ENCODE results near the gene SEC14L3. TPM values are rescaled to one million over a fixed set of nuclear protein-coding genes. Genes with fewer than 3 reads are reported as not detected.

Gene SEC14L3
- total RNA-seq, 4 donors from 2014 or later = 0.19 TPM; not detected in 3

DNA sequence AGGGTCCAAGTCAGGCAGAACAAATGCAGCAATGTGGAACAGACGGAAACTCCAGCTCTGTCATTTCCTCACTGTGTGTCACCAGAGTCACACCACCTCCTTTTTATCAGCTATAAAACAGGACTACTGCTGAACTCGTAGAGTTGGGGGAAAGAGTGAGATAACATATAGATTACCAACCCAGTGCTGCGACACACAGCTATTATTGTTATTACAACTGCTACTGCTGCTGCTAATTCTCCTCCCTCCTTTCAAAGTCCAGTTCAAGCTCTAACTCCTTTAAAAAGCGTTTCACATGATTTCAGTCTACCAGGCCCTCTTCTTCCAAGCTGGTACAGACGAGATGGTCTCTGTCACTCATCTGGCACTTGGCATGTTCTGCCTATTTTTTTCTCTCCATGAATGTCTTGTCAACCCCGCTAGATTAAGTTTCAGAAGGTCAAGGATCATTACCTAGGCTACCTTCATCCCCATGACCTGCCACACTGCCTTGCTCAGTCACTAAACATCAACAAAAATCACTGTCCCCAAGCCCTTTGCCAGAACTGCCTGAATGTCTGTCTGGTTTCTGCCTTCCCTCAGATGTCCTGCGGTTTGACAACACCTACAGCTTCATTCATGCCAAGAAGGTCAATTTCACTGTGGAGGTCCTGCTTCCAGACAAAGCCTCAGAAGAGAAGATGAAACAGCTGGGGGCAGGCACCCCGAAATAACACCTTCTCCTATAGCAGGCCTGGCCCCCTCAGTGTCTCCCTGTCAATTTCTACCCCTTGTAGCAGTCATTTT, 49.9 kb downstream of the SEC14L3 start:
- DNase-seq = no peak
- H3K4me3 ChIP-seq = peak overlapping the region in 2 of 4 donors; percentile 65 to 74
- H3K36me3 ChIP-seq = peaks cover 0 to 32% (median 7%) of the 10 kb centered on the region in 3 donors
- peak overlapping the region; percentile 97 to 99 (median 98) for H3K27ac ChIP-seq
- TF ChIP-seq POLR2A (IDR thresholded peaks at IDR 0.05) = no peak
- TF ChIP-seq, protein P1, sequence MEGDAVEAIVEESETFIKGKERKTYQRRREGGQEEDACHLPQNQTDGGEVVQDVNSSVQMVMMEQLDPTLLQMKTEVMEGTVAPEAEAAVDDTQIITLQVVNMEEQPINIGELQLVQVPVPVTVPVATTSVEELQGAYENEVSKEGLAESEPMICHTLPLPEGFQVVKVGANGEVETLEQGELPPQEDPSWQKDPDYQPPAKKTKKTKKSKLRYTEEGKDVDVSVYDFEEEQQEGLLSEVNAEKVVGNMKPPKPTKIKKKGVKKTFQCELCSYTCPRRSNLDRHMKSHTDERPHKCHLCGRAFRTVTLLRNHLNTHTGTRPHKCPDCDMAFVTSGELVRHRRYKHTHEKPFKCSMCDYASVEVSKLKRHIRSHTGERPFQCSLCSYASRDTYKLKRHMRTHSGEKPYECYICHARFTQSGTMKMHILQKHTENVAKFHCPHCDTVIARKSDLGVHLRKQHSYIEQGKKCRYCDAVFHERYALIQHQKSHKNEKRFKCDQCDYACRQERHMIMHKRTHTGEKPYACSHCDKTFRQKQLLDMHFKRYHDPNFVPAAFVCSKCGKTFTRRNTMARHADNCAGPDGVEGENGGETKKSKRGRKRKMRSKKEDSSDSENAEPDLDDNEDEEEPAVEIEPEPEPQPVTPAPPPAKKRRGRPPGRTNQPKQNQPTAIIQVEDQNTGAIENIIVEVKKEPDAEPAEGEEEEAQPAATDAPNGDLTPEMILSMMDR (IDR thresholded peaks at IDR 0.05) = no peak
- H3K9me3 ChIP-seq = no peaks in the 10 kb centered on the region
- H3K27me3 ChIP-seq = no peaks in the 10 kb centered on the region
- H3K4me1 ChIP-seq = peaks cover 47 to 79% (median 53%) of the 10 kb centered on the region in 3 donors
- intact Hi-C loops (cut with DNase I) = no loop called here
- WGBS, 2 donors = 57 to 69% methylated on average over 8 of the region's 8 CpGs

DNA sequence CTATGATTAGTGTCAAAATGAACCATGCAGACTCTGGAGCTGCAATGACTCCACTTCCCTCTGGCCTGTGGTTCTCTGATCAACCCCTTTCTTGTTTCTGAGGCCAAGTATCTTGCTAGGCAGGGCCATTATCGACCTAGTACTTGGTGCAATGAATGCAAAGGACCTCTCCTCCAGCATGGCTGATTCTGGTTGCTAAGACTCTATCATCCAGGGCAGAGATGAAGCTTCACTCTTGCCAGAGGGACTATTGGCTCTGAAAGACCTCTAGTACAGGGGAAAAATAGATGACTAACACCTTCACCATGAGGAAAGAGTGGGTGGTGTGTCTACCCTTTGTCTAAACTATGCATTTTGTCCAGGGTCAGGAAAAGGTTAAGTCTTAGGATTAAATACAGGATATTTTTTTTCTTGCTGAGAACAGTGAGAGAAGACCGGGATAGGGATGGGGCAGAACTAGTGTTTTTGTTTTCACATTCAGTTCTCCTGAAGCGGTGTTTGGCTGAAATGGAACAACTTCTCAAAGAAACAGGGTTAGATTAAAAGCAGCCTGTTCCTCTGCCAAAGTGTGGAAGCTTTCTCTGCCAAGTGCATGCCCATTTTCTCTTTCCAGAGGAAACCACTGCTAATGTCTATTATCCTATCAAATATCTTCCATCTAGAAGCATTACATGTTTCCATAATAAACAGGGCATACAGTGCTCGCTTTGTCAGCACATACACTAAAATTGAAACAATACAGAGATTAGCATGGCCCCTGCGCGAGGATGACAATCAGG, 51.3 kb downstream of the SEC14L3 start:
- TF ChIP-seq POLR2A (IDR thresholded peaks at IDR 0.05) = no peak
- TF ChIP-seq, protein P1 (IDR thresholded peaks at IDR 0.05) = no peak
- Histone ChIP-seq H3K27me3 (no peaks in the 10 kb centered on the region), H3K27ac (peak overlapping the region; percentile 71 to 99 (median 98)), H3K4me1 (peaks cover 39 to 73% (median 40%) of the 10 kb centered on the region in 3 donors), H3K9me3 (no peaks in the 10 kb centered on the region), H3K4me3 (no peak overlapping the region), H3K36me3 (peaks cover 0 to 45% (median 16%) of the 10 kb centered on the region in 3 donors)
- DNase-seq = no peak
- WGBS, 2 donors = 24 to 32% methylated on average over 5 to 6 of the region's 6 CpGs
- intact Hi-C loops (cut with DNase I) = no loop called here

DNA sequence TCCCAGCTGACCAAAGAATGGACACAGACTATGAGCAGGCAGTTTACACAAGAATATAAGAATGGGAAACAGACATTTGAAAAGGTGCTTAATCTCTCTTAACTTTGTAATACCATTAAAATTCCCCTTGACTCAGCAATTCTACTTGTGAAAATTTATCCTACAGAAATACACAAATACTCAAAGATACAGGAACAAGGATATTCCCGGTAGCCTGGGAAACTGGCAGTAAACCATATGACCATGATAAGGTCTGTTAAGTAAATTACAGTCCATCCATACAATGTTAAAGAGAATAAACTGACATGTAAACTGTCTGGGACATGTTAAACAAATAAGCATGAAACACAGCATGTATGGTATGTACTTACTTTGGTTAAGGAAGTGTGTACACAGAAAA, 55.0 kb downstream of the SEC14L3 start:
- 50 to 86% methylated on average over 1 of the region's 1 CpG for WGBS, 2 donors
- no peak for TF ChIP-seq POLR2A (IDR thresholded peaks at IDR 0.05)
- TF ChIP-seq, protein P1 (IDR thresholded peaks at IDR 0.05) = no peak
- H3K4me1 ChIP-seq = peaks cover 11 to 51% (median 23%) of the 10 kb centered on the region in 3 donors
- intact Hi-C loops (cut with DNase I) = no loop called here
- no peaks in the 10 kb centered on the region for H3K27me3 ChIP-seq
- H3K36me3 ChIP-seq = peaks cover 0 to 82% (median 17%) of the 10 kb centered on the region in 3 donors
- no peak for DNase-seq
- no peaks in the 10 kb centered on the region for H3K9me3 ChIP-seq
- peak overlapping the region in 2 of 4 donors; percentile 39 to 69 for H3K27ac ChIP-seq
- H3K4me3 ChIP-seq = no peak overlapping the region

DNA sequence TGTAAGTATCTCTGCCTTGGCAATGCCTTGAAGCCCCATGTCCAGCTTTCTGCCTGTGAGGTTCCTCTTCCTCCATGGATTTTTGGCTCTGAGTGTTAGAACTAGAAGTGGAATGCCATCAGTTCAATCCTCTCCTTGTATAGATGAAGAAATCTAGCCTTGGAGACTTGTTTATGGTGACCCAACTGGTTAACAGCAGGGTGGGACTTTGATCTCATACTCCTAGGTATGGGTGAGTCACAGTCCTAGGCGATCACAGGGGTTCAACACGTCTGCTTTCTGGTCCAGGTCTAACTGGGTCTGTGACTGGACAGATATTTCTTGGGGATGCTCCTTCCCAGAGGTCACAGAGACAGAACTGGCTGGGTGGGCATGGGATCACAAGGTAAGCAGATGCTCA, 55.4 kb downstream of the SEC14L3 start:
- Histone ChIP-seq H3K4me3 (no peak overlapping the region), H3K9me3 (no peaks in the 10 kb centered on the region), H3K36me3 (peaks cover 0 to 86% (median 17%) of the 10 kb centered on the region in 3 donors), H3K27me3 (no peaks in the 10 kb centered on the region), H3K4me1 (peaks cover 7 to 51% (median 18%) of the 10 kb centered on the region in 3 donors), H3K27ac (peak overlapping the region in 3 of 4 donors; percentile 29 to 69 (median 48))
- TF ChIP-seq POLR2A (IDR thresholded peaks at IDR 0.05) = no peak
- TF ChIP-seq, protein P1 (IDR thresholded peaks at IDR 0.05) = no peak
- WGBS, 2 donors = 24 to 43% methylated on average over 1 to 2 of the region's 2 CpGs
- intact Hi-C loops (cut with DNase I) = no loop called here
- DNase-seq = no peak
